HepG2 (cell line): ENCODE measurements around the gene ACTN4. TPM values are rescaled to one million over a fixed set of nuclear protein-coding genes. Genes with fewer than 3 reads are reported as not detected.

Source experiments
- EZH2 ChIP-seq: conservative IDR thresholded peaks from 2 replicates; pipeline ENCODE4 v1.6.1; 2012; ENCODE audit warnings: mild to moderate bottlenecking, low read depth, low read length, moderate library complexity
- HOXA7 ChIP-seq: sonication (generic); formaldehyde crosslinking; IDR thresholded peaks from 2 replicates; pipeline ENCODE4 v1.8.1; 2022; ENCODE audit warnings: mild to moderate bottlenecking, missing genetic modification reagents, moderate library complexity
- IKZF4 ChIP-seq: sonication (generic); formaldehyde crosslinking; IDR thresholded peaks from 2 replicates; pipeline ENCODE4 v1.5.1; 2020; ENCODE audit warnings: borderline replicate concordance, mild to moderate bottlenecking, low read depth, missing genetic modification reagents; ENCODE audit errors: not compliant biosample characterization
- MYC ChIP-seq: sonication (generic); formaldehyde crosslinking; IDR thresholded peaks from 2 replicates; pipeline ENCODE4 v1.9.0; 2021; ENCODE audit warnings: missing genetic modification reagents, borderline replicate concordance
- SAFB2 ChIP-seq: sonication (generic); formaldehyde crosslinking; IDR thresholded peaks from 2 replicates; pipeline ENCODE4 v1.5.1; 2020; ENCODE audit warnings: missing genetic modification reagents, low read depth, mild to moderate bottlenecking, borderline replicate concordance
- SIX4 ChIP-seq: sonication (generic); formaldehyde crosslinking; IDR thresholded peaks from 2 replicates; pipeline ENCODE4 v1.4.0; 2020; ENCODE audit warnings: missing genetic modification reagents
- ZFP1 ChIP-seq: IDR thresholded peaks from 2 replicates; pipeline ENCODE4 v1.6.1; 2016
- ZMAT3 ChIP-seq: sonication (generic); formaldehyde crosslinking; conservative IDR thresholded peaks from 2 replicates; pipeline ENCODE4 v1.7.0; 2021; ENCODE audit warnings: missing genetic modification reagents
- ZNF260 ChIP-seq: sonication (generic); formaldehyde crosslinking; IDR thresholded peaks from 2 replicates; pipeline ENCODE4 v1.4.0; 2020; ENCODE audit warnings: missing genetic modification reagents, low read depth, mild to moderate bottlenecking, borderline replicate concordance
- ZNF274 ChIP-seq: sonication (generic); formaldehyde crosslinking; IDR thresholded peaks from 2 replicates; pipeline ENCODE4 v1.5.1; 2020; ENCODE audit warnings: mild to moderate bottlenecking, missing genetic modification reagents
- ZNF510 ChIP-seq: sonication (generic); formaldehyde crosslinking; IDR thresholded peaks from 2 replicates; pipeline ENCODE4 v1.4.0; 2020; ENCODE audit warnings: low read depth, mild to moderate bottlenecking, missing genetic modification reagents
- ZNF530 ChIP-seq: sonication (generic); formaldehyde crosslinking; IDR thresholded peaks from 2 replicates; pipeline ENCODE4 v1.5.0; 2020; ENCODE audit warnings: low read depth, mild to moderate bottlenecking, missing genetic modification reagents
- ZNF549 ChIP-seq: sonication (generic); formaldehyde crosslinking; IDR thresholded peaks from 2 replicates; pipeline ENCODE4 v1.5.0; 2020; ENCODE audit warnings: missing genetic modification reagents
- ZSCAN31 ChIP-seq: sonication (generic); formaldehyde crosslinking; IDR thresholded peaks from 2 replicates; pipeline ENCODE4 v1.5.0; 2020; ENCODE audit warnings: low read depth, mild to moderate bottlenecking, missing genetic modification reagents
- ZSCAN9 ChIP-seq: IDR thresholded peaks from 2 replicates; pipeline ENCODE4 v1.6.1; 2016; ENCODE audit warnings: borderline replicate concordance
- polyA plus RNA-seq, 8 experiments: library from polyadenylated mRNA; depleted of rRNA in 3 of 8; stranded (reverse) in 7 of 8; unstranded in 1 of 8; fragments of >200 nt; fragmentation: Illumina TruSeq in 4 of 8; extraction: Trizol in 4 of 8; gene quantifications; 2 replicates each; pipeline versions ENCODE4 v1.2.1 to v1.2.3, GENCODE V29; 2011 to 2016; ENCODE audit warnings: low read depth in 4 of 8, missing spikeins in 1 of 8, mixed read lengths in 1 of 8; ENCODE audit not compliant: insufficient read depth in 1 of 8
- total RNA-seq, 5 experiments: library from RNA; depleted of rRNA; stranded (reverse); fragments of >200 nt; fragmentation: Illumina TruSeq; extraction: Trizol; gene quantifications; 2 replicates each; pipeline ENCODE4 v1.2.3, GENCODE V29; 2016; ENCODE audit warnings: low read depth in 1 of 5
- TF ChIP-seq, protein P1 (sequence below): sonication (generic); formaldehyde crosslinking; IDR thresholded peaks from 2 replicates; pipeline ENCODE4 v1.4.0; 2020; ENCODE audit warnings: missing genetic modification reagents, mild to moderate bottlenecking, borderline replicate concordance
- TF ChIP-seq, protein P2 (sequence below): sonication (generic); formaldehyde crosslinking; IDR thresholded peaks from 2 replicates; pipeline ENCODE4 v1.5.0; 2020; ENCODE audit warnings: mild to moderate bottlenecking, missing genetic modification reagents
- TF ChIP-seq, protein P3 (sequence below): sonication (generic); formaldehyde crosslinking; IDR thresholded peaks from 2 replicates; pipeline ENCODE4 v1.4.0; 2020; ENCODE audit warnings: missing genetic modification reagents
- TF ChIP-seq, protein P4 (sequence below): sonication (generic); formaldehyde crosslinking; IDR thresholded peaks from 2 replicates; pipeline ENCODE4 v1.8.0; 2022; ENCODE audit warnings: mild to moderate bottlenecking, missing genetic modification reagents, borderline replicate concordance

ACTN4 gene
- total and polyA plus RNA-seq, 2 of the 13 experiments (the other 11 are each of a cell fraction or from before 2014, with no cell fraction given): 171 to 192 TPM

DNA sequence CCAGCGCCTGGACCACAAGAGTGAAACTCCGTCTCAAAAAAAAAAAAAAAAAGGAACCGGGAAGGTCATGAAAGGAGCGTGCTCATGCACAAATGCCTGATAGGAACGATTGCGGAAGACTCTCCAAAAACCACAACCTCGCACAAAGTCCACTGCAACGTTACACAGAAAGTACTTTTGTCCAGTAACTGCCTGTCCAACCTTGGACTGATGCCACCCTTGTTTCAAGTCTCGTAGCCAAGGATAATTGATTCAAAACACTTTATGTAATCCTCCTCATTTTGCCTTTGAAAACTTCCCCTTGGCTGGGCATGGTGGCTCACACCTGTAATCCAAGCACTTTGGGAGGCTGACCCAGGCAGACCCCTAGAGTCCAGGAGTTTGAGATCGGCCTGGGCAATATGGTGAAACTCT is 112.1 kb downstream of the ACTN4 start (continued):
- TF ChIP-seq, protein P1, sequence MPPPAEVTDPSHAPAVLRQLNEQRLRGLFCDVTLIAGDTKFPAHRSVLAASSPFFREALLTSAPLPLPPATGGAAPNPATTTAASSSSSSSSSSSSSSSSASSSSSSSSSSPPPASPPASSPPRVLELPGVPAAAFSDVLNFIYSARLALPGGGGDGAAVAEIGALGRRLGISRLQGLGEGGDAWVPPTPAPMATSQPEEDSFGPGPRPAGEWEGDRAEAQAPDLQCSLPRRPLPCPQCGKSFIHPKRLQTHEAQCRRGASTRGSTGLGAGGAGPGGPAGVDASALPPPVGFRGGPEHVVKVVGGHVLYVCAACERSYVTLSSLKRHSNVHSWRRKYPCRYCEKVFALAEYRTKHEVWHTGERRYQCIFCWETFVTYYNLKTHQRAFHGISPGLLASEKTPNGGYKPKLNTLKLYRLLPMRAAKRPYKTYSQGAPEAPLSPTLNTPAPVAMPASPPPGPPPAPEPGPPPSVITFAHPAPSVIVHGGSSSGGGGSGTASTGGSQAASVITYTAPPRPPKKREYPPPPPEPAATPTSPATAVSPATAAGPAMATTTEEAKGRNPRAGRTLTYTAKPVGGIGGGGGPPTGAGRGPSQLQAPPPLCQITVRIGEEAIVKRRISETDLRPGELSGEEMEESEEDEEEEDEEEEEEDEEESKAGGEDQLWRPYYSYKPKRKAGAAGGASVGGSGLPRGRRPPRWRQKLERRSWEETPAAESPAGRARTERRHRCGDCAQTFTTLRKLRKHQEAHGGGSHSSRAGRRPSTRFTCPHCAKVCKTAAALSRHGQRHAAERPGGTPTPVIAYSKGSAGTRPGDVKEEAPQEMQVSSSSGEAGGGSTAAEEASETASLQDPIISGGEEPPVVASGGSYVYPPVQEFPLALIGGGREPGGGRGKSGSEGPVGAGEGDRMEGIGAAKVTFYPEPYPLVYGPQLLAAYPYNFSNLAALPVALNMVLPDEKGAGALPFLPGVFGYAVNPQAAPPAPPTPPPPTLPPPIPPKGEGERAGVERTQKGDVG (CRISPR knock-in tag): 0 out of 2 replicates have a peak, but pooled peaks have one; percentile 65
- no peak; the same call in 1 of the 2 replicates for TF ChIP-seq SAFB2 (CRISPR knock-in tag)
- TF ChIP-seq, protein P2, sequence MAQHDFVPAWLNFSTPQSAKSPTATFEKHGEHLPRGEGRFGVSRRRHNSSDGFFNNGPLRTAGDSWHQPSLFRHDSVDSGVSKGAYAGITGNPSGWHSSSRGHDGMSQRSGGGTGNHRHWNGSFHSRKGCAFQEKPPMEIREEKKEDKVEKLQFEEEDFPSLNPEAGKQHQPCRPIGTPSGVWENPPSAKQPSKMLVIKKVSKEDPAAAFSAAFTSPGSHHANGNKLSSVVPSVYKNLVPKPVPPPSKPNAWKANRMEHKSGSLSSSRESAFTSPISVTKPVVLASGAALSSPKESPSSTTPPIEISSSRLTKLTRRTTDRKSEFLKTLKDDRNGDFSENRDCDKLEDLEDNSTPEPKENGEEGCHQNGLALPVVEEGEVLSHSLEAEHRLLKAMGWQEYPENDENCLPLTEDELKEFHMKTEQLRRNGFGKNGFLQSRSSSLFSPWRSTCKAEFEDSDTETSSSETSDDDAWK: no peak
- no peak for TF ChIP-seq ZNF510 (CRISPR knock-in tag)
- TF ChIP-seq ZNF530 (CRISPR knock-in tag): no peak
- TF ChIP-seq IKZF4 (CRISPR knock-in tag): no peak
- TF ChIP-seq ZSCAN9 (CRISPR knock-in tag): peak; percentile 84; the same call in 1 of the 2 replicates
- TF ChIP-seq, protein P3, sequence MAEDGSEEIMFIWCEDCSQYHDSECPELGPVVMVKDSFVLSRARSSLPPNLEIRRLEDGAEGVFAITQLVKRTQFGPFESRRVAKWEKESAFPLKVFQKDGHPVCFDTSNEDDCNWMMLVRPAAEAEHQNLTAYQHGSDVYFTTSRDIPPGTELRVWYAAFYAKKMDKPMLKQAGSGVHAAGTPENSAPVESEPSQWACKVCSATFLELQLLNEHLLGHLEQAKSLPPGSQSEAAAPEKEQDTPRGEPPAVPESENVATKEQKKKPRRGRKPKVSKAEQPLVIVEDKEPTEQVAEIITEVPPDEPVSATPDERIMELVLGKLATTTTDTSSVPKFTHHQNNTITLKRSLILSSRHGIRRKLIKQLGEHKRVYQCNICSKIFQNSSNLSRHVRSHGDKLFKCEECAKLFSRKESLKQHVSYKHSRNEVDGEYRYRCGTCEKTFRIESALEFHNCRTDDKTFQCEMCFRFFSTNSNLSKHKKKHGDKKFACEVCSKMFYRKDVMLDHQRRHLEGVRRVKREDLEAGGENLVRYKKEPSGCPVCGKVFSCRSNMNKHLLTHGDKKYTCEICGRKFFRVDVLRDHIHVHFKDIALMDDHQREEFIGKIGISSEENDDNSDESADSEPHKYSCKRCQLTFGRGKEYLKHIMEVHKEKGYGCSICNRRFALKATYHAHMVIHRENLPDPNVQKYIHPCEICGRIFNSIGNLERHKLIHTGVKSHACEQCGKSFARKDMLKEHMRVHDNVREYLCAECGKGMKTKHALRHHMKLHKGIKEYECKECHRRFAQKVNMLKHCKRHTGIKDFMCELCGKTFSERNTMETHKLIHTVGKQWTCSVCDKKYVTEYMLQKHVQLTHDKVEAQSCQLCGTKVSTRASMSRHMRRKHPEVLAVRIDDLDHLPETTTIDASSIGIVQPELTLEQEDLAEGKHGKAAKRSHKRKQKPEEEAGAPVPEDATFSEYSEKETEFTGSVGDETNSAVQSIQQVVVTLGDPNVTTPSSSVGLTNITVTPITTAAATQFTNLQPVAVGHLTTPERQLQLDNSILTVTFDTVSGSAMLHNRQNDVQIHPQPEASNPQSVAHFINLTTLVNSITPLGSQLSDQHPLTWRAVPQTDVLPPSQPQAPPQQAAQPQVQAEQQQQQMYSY (CRISPR knock-in tag): no peak; the same call in 1 of the 2 replicates
- no peak for TF ChIP-seq ZMAT3 (CRISPR knock-in tag)
- 0 out of 2 replicates have a peak, but pooled peaks have one; percentile 52 for TF ChIP-seq SIX4
- no peak for TF ChIP-seq ZNF260 (CRISPR knock-in tag)
- TF ChIP-seq, protein P4, sequence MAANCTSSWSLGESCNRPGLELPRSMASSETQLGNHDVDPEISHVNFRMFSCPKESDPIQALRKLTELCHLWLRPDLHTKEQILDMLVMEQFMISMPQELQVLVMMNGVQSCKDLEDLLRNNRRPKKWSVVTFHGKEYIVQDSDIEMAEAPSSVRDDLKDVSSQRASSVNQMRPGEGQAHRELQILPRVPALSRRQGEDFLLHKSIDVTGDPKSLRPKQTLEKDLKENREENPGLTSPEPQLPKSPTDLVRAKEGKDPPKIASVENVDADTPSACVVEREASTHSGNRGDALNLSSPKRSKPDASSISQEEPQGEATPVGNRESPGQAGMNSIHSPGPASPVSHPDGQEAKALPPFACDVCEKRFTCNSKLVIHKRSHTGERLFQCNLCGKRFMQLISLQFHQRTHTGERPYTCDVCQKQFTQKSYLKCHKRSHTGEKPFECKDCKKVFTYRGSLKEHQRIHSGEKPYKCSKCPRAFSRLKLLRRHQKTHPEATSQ: peak; percentile 31; the same call in 1 of the 2 replicates
- TF ChIP-seq ZNF274 (CRISPR knock-in tag): no peak
- TF ChIP-seq ZSCAN31 (CRISPR knock-in tag): no peak
- TF ChIP-seq MYC: peak; percentile 42; the same call in 1 of the 2 replicates
- 0 out of 2 replicates have a peak, but pooled peaks have one; percentile 66 for TF ChIP-seq ZFP1
- TF ChIP-seq ZNF549 (CRISPR knock-in tag): no peak
- TF ChIP-seq HOXA7 (CRISPR knock-in tag): no peak
- no peak for TF ChIP-seq EZH2
